ENCODE results near the gene IDH3G.
A peak's percentile ranks its signal among the peaks of the same experiment; 100 is the strongest.

IDH3G gene

DNA sequence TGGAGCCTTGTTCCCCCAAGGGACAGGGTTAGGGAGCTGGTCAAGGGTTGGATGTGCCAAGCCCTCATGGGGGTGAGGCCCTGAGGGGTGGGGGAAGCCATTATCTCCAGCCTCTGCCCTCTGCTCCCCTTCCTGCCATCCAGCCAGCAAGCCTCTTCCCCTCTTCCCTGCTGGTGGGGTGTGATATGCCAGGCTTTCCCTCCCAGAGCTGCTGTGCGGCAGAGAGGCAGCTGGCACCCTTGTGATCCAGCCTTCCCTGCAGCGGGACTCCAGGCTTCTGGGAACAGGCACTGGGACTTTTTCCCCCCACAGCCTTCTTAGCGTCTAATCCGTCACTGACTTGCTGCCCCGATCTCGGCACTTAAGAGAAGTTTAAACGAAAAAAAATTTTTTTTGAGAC lies 6.6 kb upstream of the IDH3G start:
- H3K4me3 ChIP-seq (ENCODE audit: low read depth, low read length), result no peak overlapping the region
- ChIA-PET CTCF (interaction anchor here (1.1 kb wide), 1 partner anchor 35 kb away, joined by 3 read pairs; no protein-coding TSS in a partner anchor), POLR2A (interaction anchor here (1.0 kb wide), 1 partner anchor 127 kb away, joined by 3 read pairs; no protein-coding TSS in a partner anchor)
- DNase-seq (ENCODE audit: low read depth, low spot score), result no peak
- TF ChIP-seq, protein P1, sequence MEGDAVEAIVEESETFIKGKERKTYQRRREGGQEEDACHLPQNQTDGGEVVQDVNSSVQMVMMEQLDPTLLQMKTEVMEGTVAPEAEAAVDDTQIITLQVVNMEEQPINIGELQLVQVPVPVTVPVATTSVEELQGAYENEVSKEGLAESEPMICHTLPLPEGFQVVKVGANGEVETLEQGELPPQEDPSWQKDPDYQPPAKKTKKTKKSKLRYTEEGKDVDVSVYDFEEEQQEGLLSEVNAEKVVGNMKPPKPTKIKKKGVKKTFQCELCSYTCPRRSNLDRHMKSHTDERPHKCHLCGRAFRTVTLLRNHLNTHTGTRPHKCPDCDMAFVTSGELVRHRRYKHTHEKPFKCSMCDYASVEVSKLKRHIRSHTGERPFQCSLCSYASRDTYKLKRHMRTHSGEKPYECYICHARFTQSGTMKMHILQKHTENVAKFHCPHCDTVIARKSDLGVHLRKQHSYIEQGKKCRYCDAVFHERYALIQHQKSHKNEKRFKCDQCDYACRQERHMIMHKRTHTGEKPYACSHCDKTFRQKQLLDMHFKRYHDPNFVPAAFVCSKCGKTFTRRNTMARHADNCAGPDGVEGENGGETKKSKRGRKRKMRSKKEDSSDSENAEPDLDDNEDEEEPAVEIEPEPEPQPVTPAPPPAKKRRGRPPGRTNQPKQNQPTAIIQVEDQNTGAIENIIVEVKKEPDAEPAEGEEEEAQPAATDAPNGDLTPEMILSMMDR (IDR thresholded peaks at IDR 0.05; ENCODE audit: insufficient read depth, low read length, missing control alignments), result no peak

DNA sequence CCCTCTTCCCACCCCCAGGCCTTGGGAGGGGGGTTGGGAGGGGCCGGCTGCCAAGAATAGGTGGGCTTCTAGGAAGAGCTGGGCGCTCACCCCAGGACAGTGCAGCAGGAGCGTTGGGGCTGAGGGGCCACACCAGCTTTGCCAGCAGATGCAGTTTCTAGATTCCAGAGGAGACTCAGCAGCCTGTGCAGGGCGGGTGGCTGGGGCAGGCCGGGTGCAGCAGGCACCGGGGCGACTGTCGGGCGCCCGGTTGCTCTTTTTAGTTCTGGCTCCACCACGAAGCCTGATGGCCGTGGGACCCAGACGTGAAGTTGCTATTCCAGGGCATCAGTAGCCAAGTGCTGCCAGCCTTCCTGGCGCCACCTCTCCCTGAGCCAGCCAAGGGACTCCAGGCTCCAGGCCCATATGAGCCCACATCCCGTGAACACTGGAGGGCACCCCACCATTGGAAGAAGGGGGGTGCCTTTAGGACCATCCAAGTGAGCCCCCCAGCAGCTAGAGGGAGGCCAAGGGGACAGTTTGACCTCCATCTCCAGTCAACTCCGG lies 6.1 kb upstream of the IDH3G start:
- ChIA-PET CTCF (interaction anchor here (1.1 kb wide), 1 partner anchor 34 kb away, joined by 3 read pairs; no protein-coding TSS in a partner anchor), POLR2A (interaction anchor here (1.0 kb wide), 1 partner anchor 128 kb away, joined by 3 read pairs; no protein-coding TSS in a partner anchor)
- DNase-seq (ENCODE audit: low read depth, low spot score), result no peak
- H3K4me3 ChIP-seq (ENCODE audit: low read depth, low read length), result no peak overlapping the region
- TF ChIP-seq, protein P1 (IDR thresholded peaks at IDR 0.05; ENCODE audit: insufficient read depth, low read length, missing control alignments), result no peak

DNA sequence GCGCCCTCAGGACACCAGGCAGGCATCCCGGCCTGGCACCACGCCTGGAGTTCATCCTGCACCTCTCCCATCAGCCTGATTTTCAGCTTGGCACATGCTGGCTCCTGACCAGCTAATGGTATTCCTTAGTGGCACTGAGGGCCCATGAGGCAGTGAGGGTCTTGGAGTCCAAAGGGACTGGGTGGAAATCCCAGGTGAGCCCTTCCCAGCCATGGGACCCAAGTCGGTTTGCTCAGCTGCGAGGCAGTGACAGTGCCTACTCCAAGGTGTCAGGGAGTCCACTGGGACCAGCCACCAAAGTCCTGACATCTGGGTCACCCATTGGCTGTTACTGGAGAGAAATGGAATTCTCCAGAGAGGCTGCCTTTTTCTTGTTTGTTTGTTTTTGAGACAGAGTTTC lies 5.2 kb upstream of the IDH3G start:
- no peak overlapping the region for H3K4me3 ChIP-seq (ENCODE audit: low read depth, low read length)
- TF ChIP-seq, protein P1 (IDR thresholded peaks at IDR 0.05; ENCODE audit: insufficient read depth, low read length, missing control alignments), result no peak
- CTCF ChIA-PET, result no interaction called here
- POLR2A ChIA-PET, result no interaction called here
- no peak for DNase-seq (ENCODE audit: low read depth, low spot score)

DNA sequence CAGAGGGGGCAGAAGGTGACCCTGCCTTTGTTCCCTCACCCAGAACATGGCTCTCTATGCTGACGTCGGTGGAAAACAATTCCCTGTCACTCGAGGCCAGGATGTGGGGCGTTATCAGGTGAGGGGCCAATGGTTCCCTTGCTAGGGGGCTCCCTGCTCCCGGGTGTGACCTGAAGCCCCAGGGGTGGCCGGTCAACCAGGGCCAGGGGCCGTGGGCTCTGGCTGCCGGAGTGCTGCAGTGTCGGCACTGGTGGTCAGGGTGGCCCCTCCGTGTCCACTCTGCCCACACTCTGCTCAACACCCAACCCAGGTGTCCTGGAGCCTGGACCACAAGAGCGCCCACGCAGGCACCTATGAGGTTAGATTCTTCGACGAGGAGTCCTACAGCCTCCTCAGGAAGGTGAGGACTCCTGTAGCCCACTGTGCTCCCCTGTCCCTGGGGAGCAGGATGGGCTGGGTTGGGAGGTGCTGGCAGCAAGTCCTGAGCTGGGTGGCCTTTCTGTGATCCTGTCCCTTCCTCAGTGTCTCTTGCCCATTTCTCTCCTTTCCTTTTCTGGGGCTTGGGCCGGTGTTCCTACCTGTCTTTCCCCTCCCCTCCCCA lies 3.3 kb upstream of the IDH3G start:
- no peak overlapping the region for H3K4me3 ChIP-seq (ENCODE audit: low read depth, low read length)
- no peak for DNase-seq (ENCODE audit: low read depth, low spot score)
- ChIA-PET CTCF (no interaction called here), POLR2A (no interaction called here)
- TF ChIP-seq, protein P1 (IDR thresholded peaks at IDR 0.05; ENCODE audit: insufficient read depth, low read length, missing control alignments), result no peak

DNA sequence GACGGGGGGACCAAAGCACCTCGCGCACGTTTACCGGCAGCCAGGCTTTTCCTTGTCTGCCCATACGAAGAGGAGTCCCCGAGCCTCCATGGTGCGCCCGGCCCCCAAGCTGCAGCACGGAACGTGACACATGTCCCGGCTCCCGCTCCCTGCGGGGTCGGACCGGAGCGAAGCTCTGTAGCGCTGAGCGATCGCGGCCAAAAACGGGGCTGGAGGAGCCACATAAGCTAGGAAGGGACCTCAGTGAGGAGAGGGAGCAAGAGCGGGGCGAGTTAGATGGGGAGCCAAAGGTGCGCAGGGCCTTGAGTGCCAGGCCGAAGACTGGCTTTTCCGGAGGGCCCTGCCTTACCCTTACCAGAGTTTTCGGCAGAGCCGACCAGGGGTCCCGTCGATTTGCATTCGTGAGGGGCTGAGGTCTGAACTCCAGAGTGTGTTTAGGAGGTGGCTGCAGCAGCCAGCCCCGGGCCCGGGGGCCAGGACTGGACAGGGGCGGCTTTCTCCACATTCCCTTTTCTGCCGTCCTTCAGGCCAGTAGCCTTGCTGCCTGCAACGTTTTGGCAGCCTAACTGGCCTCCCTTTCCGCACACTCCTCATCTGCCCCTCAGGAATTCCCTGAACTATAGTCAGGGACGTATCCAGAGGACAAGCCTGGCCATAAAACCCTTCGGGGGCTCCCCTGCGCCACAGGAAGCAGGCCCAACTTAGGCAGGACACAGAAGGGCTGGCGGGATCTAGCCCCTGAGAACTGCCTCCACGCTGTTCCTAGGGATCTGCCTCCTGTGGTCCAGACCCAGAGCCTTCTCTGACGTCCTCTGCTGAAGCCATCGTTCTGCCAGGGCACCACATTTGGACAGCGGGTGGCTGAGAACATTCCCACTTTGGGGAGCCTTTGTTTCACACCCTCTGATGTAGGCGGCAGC lies 982 bp upstream of the IDH3G start:
- ChIA-PET POLR2A (interaction anchor here (0.9 to 1.9 kb wide), 6 partner anchors 14 to 139 kb away, joined by 4 to 8 read pairs (median 6); partner anchors contain the start of genes NAA10 and SRPK3), CTCF (interaction anchor here (1.1 to 2.1 kb wide), 2 partner anchors 131 to 152 kb away, joined by 3 to 6 read pairs; partner anchors contain the start of gene ARHGAP4)
- peak overlapping the region; percentile 70 for H3K4me3 ChIP-seq (ENCODE audit: low read depth, low read length)
- TF ChIP-seq, protein P1 (IDR thresholded peaks at IDR 0.05; ENCODE audit: insufficient read depth, low read length, missing control alignments), result no peak
- no peak for DNase-seq (ENCODE audit: low read depth, low spot score)
